Measurements from ENCODE around the gene CPOX. TPM values are rescaled to one million over a fixed set of nuclear protein-coding genes. Genes with fewer than 3 reads are reported as not detected.

CPOX gene
- 22.5 TPM for total RNA-seq

GRCh38 chr3:98593046-98593936 lies at the start of gene CPOX:
TSS of gene CPOX (minus strand) at chr3:98593611. CDS start at chr3:98593504, 107 bp downstream.

GRCh38 chr3:98531622-98532274 lies 61.7 kb downstream of the CPOX start, which contains the start of gene GPR15:
TSS of gene GPR15 (plus strand) at chr3:98531978. CDS start at chr3:98532034, 56 bp downstream.

Other genes with a start within 250 kb of the CPOX start
- gene OR5K4, start 239.8 kb downstream of the CPOX start, total RNA-seq, result not detected
- not detected for gene OR5K3, start 202.9 kb downstream of the CPOX start, total RNA-seq
- not detected for gene OR5K1, start 130.4 kb downstream of the CPOX start, total RNA-seq
- gene OR5K2, start 95.9 kb downstream of the CPOX start, total RNA-seq, result not detected
- gene CLDND1, start 70.7 kb downstream of the CPOX start, total RNA-seq, result 132 TPM
- gene GPR15, start 61.6 kb downstream of the CPOX start, total RNA-seq, result not detected
- 25.7 TPM for gene ST3GAL6, start 169.7 kb upstream of the CPOX start, total RNA-seq